NCI-H2107 (cell line): ENCODE results near the gene CCDC167.

Experiments used
- DNase-seq: peaks from one replicate; lab custom pipeline; 2025; lab: John Stamatoyannopoulos, UW

Gene CCDC167

DNA sequence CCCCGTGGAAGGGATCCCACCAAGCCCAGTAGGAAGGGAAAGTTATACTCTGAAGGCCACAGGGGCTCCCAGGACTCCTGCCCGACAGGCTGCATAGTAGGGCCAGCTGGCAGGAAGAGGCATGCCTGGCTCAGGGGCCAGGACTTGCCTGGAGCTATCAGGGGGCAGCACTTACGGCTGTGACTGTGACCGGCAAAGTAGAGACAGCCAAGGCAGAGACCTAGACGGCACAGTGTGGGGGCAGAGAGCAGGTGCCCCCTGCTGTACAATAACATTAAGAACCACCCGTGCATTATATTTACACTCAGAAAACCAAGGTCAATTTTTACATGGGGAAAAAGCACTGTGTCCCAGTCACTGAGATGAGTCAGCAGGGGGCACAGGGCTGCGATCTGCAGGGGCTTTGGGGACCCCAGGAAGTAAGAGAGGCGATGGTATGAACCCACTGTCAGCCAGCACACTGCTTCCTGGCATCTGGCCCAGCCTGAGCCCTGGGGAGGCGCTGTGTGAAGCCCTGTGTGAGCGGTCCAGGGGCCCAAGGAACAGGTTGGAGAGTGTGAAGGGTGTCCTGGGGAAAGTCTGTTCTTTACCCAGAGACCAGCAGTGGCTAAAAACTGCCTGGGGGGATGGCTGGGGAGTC is 9.9 kb downstream of the CCDC167 start:
- no peak for DNase-seq

DNA sequence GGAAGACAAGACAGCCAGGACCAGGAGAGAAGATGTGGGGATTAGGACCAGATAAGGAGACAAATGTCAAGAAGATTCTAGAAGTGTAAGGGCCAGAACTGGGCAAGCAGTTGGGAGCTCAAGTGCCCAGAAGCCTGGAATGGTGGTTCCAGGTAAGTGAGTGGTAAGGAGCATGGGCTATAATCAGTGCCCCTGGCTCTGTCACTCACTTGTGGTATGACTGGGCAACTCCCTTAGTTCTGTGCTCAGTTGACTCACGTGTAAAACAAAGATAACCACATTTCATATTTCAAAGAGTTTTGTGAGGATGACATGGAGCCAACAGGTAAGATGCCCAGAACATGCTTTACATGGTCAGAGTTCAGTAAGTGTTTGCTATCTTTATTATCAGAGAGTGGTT is 11.2 kb downstream of the CCDC167 start:
- no peak for DNase-seq

DNA sequence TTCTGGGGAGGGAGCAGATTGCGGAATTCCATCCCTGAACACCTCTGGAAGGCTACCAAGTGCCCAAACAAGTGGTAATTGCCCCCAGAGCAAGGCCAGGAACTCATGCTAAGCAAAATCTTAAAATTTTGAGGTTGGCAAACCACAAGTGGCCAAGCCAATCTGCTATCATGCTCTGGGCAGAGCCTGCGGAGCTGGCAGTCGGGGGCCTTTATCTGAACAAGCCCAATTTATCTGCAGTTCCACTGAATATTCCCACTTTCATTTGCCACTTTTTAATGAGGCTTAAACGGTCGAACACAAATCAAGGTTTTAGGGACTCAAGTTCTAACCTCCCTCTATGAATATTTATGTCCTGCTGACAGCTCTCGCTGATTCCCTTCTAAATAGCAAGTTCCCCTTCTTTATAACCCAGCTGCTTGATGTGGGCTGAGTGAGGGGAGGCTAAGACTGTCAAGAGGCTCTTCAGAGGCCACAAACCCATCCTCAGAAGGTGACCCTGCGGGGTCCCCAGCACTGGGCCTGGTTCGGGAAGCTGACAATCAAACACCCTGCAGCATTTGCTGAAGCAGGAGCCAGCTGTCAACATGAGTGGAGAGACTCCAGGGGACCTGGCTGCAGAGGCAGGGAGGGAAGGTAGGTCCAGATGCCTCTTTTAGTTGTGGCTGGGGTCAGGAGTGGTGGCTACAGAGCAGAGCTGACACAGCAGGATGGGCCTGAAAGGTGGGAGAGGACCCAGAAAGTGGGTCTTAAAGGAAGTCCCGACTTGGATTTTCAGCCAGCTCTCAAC is 11.9 kb downstream of the CCDC167 start:
- DNase-seq, result no peak

GRCh38 chr6:37486121-37486839 is 13.4 kb downstream of the CCDC167 start:
- no peak for DNase-seq

DNA sequence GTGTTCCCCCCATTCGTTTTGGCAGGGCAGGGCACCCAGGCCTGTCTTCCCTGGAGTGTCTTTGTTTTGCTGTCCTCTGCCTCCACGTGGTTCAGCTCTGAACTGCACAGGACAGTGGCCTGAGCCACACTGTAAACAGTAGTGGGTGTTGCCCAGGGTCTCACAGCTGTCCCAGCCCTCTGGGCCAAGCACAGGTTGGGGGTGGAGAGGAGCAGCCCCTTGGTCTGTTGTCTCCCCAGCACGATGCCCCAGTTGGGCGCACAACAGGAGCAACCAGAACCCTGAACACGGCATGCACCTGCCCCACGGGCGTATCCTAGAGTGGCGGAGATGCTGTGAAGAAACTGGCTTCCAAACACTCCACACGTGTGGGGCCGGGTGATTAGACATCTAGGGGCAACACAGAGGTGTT is 14.4 kb downstream of the CCDC167 start:
- no peak for DNase-seq

DNA sequence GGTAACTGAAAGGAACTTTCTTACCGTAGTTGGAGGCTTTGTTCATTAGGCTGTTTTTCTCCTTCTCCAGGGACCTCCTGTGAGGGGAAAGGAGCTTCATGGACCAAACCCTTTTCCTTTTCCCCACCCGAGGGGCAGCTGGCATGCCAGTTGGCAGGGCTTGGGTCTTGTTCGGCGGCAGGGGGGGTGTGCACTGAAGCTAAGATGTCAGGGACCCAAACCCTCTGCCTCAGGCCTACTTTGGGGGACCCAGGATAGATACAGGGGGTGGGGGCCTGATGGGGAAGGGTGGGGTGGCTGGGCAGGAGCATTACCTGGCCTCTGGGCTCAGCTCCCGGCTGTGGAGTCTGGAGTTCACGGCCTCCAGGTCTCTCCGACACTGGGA is 14.9 kb downstream of the CCDC167 start:
- no peak for DNase-seq

DNA sequence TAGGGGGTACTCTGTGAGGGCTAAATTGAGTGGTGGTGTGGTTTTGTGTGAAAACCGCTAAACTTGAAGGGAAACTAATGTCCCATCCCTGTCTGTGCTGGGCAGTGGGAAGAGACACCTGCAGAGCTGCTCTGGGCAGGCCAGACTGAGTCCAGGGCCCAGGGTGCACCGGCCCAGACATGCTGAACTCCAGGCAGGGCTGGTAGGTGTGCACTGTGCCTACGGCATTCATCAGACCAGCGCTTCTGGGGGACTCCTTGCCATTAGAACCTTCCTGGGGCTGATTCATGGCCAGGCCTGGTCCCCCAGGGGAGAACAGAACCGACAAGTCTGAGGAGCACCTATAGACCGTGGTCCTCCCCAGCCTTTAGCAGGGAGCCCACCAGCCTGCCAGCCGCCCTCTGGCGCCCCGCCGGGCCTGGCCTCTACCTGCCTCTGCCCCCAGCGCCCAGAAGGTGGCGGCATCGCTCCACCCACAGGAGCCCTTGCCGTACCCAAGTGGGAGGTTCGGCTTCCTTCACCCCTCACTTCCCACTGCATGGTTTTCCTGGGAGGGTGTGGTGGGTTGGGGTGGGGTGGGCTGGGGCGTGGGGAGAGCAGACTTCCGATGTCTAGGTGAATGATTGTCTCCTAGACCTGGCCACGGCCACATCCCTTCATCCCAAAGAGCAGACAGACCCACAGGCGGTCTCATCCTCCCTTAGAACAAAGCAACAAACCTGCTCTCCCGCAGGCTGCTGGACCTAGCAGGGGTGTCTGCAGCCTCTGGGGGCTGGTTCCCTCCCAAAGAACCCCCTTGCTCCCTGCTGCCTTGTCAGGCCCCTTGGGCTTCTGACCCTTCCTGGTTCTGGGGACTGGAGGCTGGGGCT is 15.5 kb downstream of the CCDC167 start:
- peak; percentile 46 for DNase-seq

DNA sequence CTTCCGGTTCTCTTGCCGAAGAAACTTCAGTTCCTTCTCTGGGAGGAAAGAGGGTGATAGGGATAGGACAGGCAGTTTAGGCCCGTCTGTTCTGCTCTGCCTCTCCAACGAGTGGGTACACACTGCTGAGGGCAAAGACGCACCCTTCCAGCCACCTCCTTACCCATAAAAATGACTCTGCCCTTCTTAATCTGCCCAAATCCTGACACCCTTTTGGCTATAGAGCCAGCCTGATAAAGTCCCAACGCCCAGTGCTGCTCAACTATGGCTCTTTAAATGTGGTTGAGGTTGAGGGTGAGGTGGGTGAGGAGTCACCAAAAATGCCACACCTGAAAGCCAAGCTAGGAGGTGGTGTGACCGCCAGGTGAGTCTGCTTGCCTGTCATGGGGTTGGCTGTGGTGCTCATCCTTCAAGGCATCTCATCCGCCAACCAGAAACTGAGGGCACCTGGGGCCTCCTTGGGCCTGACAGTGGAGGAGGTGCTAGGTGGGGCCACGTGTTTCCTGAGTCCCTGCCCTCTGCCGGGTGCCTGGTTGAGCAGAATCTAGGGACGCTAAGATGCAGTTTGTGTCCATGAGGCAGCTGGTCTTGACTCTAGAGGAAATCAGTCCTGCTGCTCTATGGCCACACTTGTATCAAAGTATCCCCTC is 16.3 kb downstream of the CCDC167 start:
- DNase-seq, result no peak

DNA sequence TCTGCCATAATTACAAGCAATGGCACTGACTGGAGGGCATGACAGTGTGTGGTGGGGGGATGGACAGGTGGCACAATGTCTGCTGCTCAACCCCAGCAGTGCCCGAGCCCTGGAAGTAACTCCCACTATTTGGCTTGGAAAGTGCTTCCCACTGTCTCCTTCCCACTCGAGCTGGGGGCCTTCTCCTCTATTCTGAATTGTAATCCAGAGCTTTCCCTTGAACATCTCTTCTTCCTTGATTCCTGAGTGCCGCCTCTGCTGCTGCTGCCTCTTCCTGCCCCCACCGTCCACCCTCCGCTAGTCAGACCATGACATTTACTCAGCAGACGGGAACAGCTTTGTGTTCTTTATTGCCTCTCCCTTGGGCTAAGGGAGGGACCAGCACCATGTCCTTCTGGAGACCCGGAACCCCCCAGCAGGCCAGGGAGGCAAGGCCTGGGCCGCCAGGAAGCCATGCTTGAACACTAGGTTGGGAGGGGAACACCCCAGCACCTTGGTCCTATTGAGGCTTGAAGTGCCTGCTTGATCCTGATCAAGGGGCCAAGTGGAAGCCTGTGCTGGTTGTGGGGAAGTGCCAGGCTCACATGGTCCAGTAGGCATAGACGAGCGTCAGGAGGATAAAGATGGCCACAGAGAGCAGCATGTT is 17.0 kb downstream of the CCDC167 start:
- no peak for DNase-seq

- no peak for DNase-seq
Measured at GRCh38 chr6:37481711-37482605, 17.7 kb downstream of the CCDC167 start.

DNA sequence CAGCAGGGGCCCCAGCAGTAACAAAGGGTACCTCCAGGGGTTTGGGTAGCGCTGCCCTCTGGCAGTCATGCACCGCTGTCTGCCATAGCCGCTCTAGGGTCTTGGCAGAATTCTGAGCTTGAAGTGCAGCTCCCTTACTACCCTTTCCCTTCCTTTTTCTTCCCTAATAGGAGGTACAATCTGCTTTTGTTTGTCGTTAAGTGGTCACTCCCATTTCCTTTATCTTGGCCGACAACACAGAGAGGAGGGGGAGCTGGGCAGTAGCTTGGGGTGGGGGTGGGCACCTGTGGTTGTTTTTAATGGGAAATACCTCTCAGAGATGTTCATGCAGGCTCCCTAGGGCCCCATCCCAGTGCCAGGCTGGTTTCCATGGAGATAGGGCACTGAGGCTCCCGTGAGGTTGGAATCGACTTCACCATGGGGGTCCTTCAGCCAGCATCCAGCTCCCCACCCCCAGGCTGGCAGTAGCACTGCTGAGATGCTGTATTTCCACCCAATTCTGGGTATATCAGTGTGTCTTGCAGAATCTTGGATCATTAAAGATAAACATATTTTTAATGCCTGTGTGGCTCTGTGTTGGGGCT is 18.6 kb downstream of the CCDC167 start:
- no peak for DNase-seq

DNA sequence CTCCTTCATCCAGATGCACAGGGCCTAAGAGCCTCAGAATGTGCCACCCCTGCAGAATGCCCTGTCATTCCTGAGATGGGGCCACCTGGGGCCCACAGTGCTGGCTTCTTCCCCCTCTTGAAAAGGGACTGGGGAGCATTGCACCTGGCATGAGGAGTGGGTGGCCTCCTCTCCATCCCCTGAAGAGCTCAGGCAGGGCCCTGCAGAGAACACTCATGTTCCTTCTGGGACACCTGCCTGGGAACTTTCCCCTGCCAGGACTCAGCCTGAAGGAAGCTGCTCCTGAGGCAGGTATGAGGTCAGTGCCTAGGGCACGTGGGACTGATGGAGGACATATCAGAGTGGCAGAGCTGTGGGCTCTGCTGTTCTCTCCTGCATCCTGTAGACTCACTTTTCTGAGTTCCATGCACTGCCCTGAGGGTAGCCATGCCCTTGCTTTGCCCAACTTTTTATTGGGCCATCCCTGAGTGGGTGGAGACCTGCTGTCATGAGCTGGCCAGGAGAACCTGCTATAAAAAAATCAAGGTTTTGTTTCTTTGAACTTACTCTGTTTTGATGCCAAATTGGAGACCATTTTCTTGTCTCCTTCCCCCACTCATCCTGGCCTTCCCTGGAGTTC is 19.5 kb downstream of the CCDC167 start:
- no peak for DNase-seq

DNA sequence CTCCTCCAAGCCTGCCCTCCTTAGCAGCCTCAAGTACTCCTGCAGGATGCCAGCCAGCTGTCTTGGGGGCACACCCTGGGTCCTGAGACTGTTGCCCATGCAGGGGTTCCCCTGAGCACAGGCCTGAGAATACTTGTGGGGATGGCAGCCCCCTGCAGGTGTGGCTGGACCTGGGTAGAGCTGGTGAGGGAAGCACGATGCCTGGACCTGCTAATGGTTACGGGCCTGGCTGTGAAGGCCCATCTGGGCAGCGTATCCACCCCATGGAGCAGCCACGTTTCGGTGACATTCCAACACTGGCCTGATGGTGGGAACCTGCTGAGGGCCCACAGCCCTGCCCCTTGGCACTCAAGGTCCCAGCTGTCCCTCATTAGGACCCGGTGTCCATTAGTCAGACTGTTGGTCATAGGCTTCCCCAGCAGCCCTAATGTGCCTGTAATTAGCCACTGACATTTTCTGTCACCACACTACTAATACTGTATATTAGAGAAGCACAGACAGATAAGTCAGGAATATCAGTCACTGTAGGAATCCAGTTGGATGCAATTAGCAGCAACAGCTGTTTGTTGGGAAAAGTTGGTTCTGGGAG is 20.3 kb downstream of the CCDC167 start:
- no peak for DNase-seq

DNA sequence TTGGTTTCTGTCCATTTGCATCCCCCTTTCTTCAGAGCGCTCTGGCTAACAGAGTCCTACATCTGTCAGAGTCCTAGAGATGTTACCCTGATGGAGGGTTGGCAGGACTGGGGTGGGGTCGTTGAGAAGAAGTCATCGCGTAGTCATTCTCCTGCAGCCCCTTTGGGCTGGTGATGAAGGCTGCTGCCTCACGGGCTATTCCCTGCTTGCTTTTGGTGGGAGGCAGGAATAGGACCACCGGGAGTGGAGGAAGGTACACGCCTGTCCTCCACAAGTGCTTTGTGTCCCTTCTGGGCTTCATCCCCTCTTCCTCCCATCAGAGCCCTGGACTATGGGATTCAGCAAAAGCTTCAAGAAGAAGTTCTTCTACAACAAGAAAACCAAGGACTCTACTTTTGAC is 20.9 kb downstream of the CCDC167 start:
- no peak for DNase-seq

GRCh38 chr6:37477656-37478435 is 21.8 kb downstream of the CCDC167 start:
- no peak for DNase-seq

DNA sequence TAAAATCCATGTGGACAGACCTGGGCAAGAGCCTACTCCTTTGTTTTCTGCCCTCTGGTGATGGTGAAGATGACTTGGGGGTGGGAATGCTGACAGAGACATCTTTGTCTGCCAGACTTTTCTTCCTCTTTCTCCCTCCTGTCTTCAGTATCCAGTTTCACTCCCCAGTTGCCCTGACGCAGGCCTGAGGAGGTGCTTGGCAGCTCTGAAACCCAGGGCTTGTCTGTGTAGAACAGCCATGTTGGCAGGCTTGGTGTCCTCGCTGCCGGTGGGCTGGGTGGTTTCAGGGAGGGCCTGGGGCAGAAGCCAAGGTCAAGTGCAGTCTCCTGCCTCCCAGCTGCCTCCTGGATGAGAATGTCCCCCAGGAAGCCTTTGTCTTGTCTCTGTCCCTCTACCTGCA is 22.5 kb downstream of the CCDC167 start:
- no peak for DNase-seq

DNA sequence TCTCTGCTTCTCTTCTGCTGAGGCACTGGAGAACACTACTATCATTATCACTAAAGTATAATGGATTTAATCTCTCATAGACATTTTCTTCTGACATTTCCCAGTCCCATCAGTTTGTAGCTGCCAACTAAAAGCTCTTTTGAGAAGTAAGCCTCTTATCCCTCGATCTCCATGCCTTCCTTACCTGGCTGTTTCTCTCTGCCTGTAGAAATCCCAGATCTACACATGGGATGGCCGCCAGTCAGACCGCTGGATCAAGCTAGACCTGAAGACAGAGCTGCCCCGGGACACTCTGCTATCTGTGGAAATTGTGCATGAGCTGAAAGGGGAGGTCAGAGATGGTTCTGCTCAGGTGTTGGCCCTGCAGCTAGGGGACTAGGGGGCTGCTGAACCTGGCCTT is 25.4 kb downstream of the CCDC167 start:
- DNase-seq, result no peak
